ENCODE data around the gene TMTC1.

GRCh38 chr12:29547151-29547632 is 236.6 kb downstream of the TMTC1 start:
- TF ChIP-seq CTCF (IDR thresholded peaks at IDR 0.05) (no peak), POLR2A (IDR thresholded peaks at IDR 0.05) (no peak)
